Pancreas (tissue), 10 donors: ENCODE data around the gene IFI27. TPM values are rescaled to one million over a fixed set of nuclear protein-coding genes. Genes with fewer than 3 reads are reported as not detected.

Experiments used
- ATAC-seq, 4 donors: fragments of 200-7000 bp; cut with Tn5 transposase; one replicate each; pipeline versions ENCODE4 v1.8.0 to v1.9.1; 2020; ENCODE audit warnings: mild to moderate bottlenecking in 4 of 4, moderate library complexity in 4 of 4
- DNase-seq, 6 donors: peaks; one replicate each; pipeline ENCODE4 v3.0.0-alpha.2; 2020
- FAIRE-seq: peaks from 2 replicates; lab custom pipeline; 2012; peaks lifted over from hg19 to GRCh38; lab: Jason Lieb, UNC
- H3K27ac ChIP-seq, 4 donors: fragments of 200-600 bp; sonication (generic); 1 replicate in 3 of 4; 2 replicates in 1 of 4; pipeline versions ENCODE4 v1.5.0 to v1.8.0; 2020
- H3K27me3 ChIP-seq, 4 donors: fragments of 200-600 bp; one replicate each; pipeline ENCODE4 v1.8.0; 2021
- H3K36me3 ChIP-seq, 3 donors: fragments of 200-600 bp; sonication (generic) in 1 of 3; one replicate each; pipeline versions ENCODE4 v1.5.0 to v1.8.0; 2020 to 2021
- H3K4me1 ChIP-seq, 3 donors: fragments of 200-600 bp; one replicate each; pipeline ENCODE4 v1.8.0; 2021
- H3K4me3 ChIP-seq, 4 donors: fragments of 200-600 bp; sonication (generic) in 2 of 4; one replicate each; pipeline versions ENCODE4 v1.5.0 to v1.8.0; 2020 to 2021
- H3K9me3 ChIP-seq, 4 donors: fragments of 200-600 bp; one replicate each; pipeline ENCODE4 v1.8.0; 2021
- WGBS, 2 donors: extraction: QIAGEN DNeasy Blood & Tissue Kit; methylation state at CpG; one replicate each; pipeline ENCODE4 v1.1.7; 2013; 5-methylcytosine and 5-hydroxymethylcytosine counted together
- intact Hi-C, 3 donors: fragments of 100-400 bp; cut with DNase I; formaldehyde crosslinking; loops; one replicate each; pipeline versions ENCODE4 v1.11.1 to v1.14.2; 2022
- polyA plus RNA-seq, 2 donors: library from polyadenylated mRNA; stranded (reverse); fragments of 200-250 nt; gene quantifications; one replicate each; pipeline ENCODE4 v1.2.3, GENCODE V29; 2013
- total RNA-seq, 6 donors: library from RNA; stranded (reverse); fragmentation: NEBNext Ultra II Directional in 4 of 6; extraction: Animal tissue kit (Norgen Biotek cat#: 25700) in 4 of 6; gene quantifications; one replicate each; pipeline versions ENCODE4 v1.2.1 to v1.2.4, GENCODE V29; 2021 to 2023
- TF ChIP-seq, protein P1 (sequence below), 4 donors: fragments of 200-600 bp; sonication (generic) in 3 of 4; IDR thresholded peaks; one replicate each; pipeline versions ENCODE4 v1.5.0 to v1.8.0; 2021; ENCODE audit warnings: antibody characterized with exemption in 4 of 4
- donor health status: healthy with polysubstance abuse.
- donor health status: DM: no; HTN: no; CAD: no; lungs with moderate emphysema.
- donor health status: DM: no; HTN: no; CAD: no.
- donor health status: control.
- donor health status: control.
- donor health status: Bipolar disorder and iron deficiency.
- donor health status: DM: yes; HTN: yes; CAD: no.
- donor health status: DM: no; HTN: no; CAD: no.
- donor health status: DM: no; HTN: no; CAD: no.
- donor health status: DM: yes; HTN: yes; CAD: no.

IFI27 gene
- total and polyA plus RNA-seq, 8 donors, result 8.1 to 78.9 (median 15.1) TPM

DNA sequence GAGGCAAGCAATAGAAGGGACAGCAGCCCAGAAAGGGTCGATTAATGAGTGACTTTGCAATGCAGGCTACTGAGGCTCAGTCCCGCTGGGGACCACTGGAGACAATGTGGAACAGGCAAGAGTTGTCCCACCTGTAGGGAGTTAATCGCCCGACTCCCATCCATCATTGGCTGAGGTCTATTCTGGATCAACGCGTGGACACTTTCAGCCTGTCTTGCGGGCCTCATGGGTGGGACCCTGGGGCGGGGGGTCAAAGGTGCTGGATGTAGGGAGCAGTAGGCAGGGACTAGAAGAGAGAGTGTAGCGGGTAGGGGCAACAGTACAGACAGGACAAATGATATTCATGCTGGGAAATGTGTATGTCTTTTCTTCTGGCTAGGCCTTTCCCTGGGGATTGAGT is 12.8 kb downstream of the IFI27 start:
- DNase-seq (peak in 2 of 6 donors; percentile 5 to 25), FAIRE-seq (no peak), ATAC-seq (no peak)
- Histone ChIP-seq H3K36me3 (no peaks in the 10 kb centered on the region), H3K27me3 (no peaks in the 10 kb centered on the region), H3K27ac (no peak overlapping the region), H3K4me3 (no peak overlapping the region), H3K4me1 (no peaks in the 10 kb centered on the region), H3K9me3 (no peaks in the 10 kb centered on the region)
- intact Hi-C loops, result no loop called here
- 82 to 89% methylated on average over 9 of the region's 9 CpGs for WGBS, 2 donors
- TF ChIP-seq, protein P1, sequence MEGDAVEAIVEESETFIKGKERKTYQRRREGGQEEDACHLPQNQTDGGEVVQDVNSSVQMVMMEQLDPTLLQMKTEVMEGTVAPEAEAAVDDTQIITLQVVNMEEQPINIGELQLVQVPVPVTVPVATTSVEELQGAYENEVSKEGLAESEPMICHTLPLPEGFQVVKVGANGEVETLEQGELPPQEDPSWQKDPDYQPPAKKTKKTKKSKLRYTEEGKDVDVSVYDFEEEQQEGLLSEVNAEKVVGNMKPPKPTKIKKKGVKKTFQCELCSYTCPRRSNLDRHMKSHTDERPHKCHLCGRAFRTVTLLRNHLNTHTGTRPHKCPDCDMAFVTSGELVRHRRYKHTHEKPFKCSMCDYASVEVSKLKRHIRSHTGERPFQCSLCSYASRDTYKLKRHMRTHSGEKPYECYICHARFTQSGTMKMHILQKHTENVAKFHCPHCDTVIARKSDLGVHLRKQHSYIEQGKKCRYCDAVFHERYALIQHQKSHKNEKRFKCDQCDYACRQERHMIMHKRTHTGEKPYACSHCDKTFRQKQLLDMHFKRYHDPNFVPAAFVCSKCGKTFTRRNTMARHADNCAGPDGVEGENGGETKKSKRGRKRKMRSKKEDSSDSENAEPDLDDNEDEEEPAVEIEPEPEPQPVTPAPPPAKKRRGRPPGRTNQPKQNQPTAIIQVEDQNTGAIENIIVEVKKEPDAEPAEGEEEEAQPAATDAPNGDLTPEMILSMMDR (IDR thresholded peaks at IDR 0.05), result no peak

DNA sequence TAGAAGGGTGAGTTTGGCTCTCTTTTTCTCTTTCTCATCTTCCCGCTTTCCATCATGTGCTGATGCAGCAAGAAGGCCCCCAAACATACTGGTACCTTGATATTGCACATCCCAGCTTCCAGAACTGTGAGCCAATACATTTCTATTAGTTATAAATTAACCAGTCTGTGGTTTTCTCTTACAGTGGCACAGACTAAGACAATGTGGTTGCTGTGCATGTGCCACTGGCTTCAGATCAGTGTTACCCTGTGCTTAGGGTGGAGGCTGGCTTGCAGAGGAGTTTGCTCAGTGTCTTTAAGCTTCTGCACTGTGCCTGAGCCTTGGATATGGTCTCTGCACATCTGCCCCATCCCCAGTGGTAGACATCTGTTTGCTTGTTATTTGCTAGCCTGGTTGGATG is 13.3 kb downstream of the IFI27 start:
- Histone ChIP-seq H3K4me1 (no peaks in the 10 kb centered on the region), H3K27me3 (no peaks in the 10 kb centered on the region), H3K9me3 (no peaks in the 10 kb centered on the region), H3K36me3 (no peaks in the 10 kb centered on the region), H3K27ac (no peak overlapping the region), H3K4me3 (no peak overlapping the region)
- DNase-seq, result no peak
- intact Hi-C loops, result no loop called here
- TF ChIP-seq, protein P1 (IDR thresholded peaks at IDR 0.05), result no peak
- peak in 1 of 4 donors; percentile 61 for ATAC-seq
- WGBS, 2 donors, result 81 to 88% methylated on average over 1 of the region's 1 CpG
- no peak for FAIRE-seq

DNA sequence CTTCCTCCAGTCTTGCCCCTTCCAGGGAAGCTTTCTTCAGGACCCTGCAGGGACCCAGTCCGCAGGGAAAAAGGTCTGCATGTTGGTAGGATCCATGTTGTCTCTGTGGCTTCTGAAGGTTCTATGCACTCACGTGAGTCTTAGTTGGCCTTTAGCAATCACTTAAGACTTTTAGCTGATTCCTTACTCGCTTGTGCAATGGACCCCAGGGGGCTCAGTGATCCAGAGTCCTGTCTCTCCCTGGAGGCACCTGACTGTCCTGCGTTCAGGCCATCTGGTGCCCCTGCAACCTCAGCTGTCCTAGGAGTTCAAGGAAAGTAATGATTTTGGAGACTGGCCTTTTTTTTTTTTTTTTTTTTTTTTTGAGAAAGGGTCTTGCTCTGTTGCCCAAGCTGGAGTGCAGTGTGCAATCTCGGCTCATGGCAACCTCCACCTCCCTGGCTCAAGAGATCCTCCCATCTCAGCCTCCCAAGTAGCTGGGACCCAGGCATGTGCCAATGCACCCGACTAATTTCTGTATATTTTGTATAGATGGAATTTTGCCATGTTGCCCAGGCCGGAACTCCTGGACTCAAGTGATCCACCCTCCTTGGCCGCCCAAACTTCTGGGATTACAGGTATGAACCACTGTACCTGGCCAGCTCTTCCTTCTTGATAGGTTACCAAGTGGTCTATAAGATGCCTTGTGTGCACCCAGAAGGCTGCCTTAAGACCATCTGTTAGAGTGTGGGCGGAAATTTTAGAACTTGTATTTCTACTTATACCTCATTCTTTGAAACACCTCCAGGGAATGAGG is 14.2 kb downstream of the IFI27 start:
- peak in 2 of 6 donors; percentile 5 to 10 for DNase-seq
- WGBS, 2 donors, result 81 to 82% methylated on average over 9 of the region's 9 CpGs
- Histone ChIP-seq H3K4me1 (no peaks in the 10 kb centered on the region), H3K27me3 (no peaks in the 10 kb centered on the region), H3K27ac (no peak overlapping the region), H3K9me3 (no peaks in the 10 kb centered on the region), H3K36me3 (no peaks in the 10 kb centered on the region), H3K4me3 (no peak overlapping the region)
- intact Hi-C loops, result no loop called here
- TF ChIP-seq, protein P1 (IDR thresholded peaks at IDR 0.05), result no peak
- ATAC-seq, result no peak
- FAIRE-seq, result no peak

DNA sequence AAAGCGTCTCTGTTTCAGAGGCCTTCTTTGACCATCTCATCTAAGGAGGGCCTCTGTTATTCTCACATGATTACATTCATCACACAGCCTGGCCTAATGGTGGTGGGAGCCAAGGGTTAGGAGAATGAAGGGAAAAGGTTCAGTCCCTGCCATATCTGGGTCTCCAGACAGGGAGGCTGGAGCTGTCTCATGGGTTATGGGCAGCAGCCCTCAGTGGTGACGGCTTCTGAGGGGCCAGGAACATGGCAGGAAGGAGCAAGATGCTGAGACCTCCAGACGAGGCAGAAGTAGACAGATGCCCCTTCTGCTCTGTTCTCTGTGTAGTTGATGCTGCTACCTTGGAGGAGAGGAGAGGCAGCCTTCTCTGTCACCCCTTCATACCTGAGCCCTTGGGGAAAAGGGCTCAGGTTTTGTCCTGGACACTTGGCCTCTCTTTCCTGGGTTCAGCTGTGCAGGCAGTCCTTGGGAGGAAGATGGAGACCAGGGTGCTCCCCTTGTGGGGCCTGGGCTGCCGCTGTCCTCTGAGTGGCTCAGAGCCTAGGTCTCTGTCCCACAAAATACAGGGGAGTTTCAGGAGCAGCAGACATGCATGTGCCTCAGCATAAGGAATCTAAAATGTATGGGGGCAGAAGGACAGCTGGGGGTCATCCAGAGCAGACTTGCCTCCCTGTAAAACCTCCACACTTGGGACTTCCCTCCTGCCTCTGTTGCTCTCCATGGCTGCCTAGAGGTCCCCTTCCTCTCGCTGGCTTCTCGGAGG is 15.3 kb downstream of the IFI27 start:
- Histone ChIP-seq H3K4me3 (no peak overlapping the region), H3K36me3 (no peaks in the 10 kb centered on the region), H3K9me3 (no peaks in the 10 kb centered on the region), H3K27ac (no peak overlapping the region), H3K4me1 (no peaks in the 10 kb centered on the region), H3K27me3 (no peaks in the 10 kb centered on the region)
- TF ChIP-seq, protein P1 (IDR thresholded peaks at IDR 0.05), result no peak
- ATAC-seq (no peak), DNase-seq (no peak), FAIRE-seq (no peak)
- intact Hi-C loops, result no loop called here
- 83 to 86% methylated on average over 6 of the region's 6 CpGs for WGBS, 2 donors

- DNase-seq (no peak), ATAC-seq (no peak), FAIRE-seq (no peak)
- no peaks in the 10 kb centered on the region for H3K4me1 ChIP-seq
- TF ChIP-seq, protein P1 (IDR thresholded peaks at IDR 0.05), result no peak
- no peaks in the 10 kb centered on the region for H3K36me3 ChIP-seq
- no peaks in the 10 kb centered on the region for H3K9me3 ChIP-seq
- no peak overlapping the region for H3K27ac ChIP-seq
- WGBS, 2 donors, result 67 to 86% methylated on average over 1 of the region's 1 CpG
- peaks cover 0 to under 1% (median 0%) of the 10 kb centered on the region in 4 donors for H3K27me3 ChIP-seq
- intact Hi-C loops, result no loop called here
- no peak overlapping the region for H3K4me3 ChIP-seq
Measured at GRCh38 chr14:94126419-94126677, 15.8 kb downstream of the IFI27 start.
